WTC11 (cell line): ENCODE measurements around the gene STAC2. TPM values are rescaled to one million over a fixed set of nuclear protein-coding genes. Genes with fewer than 3 reads are reported as not detected.

Source experiments
- ATAC-seq: fragments of 200-7000 bp; cut with Tn5 transposase; 2 replicates; pipeline ENCODE4 v1.10.0; 2021; ENCODE audit warnings: mild to moderate bottlenecking, moderate library complexity
- CTCF ChIA-PET: fragments of 300-600 bp; sonication (Branson Sonifier 250); formaldehyde crosslinking; loops from one replicate; lab custom pipeline; 2021; ENCODE audit warnings: antibody characterized with exemption; lab: Charles Lee
- POLR2A ChIA-PET: fragments of 350-600 bp; sonication (Branson Sonifier 250); formaldehyde crosslinking; loops from one replicate; lab custom pipeline; 2021; ENCODE audit warnings: antibody characterized with exemption; lab: Charles Lee
- DNase-seq: peaks from one replicate; pipeline ENCODE4 v3.0.0; 2021; ENCODE audit warnings: low spot score
- H3K27ac Mint-ChIP-seq: 2 replicates; pipeline ENCODE4 v1.8.0; 2021; ENCODE audit warnings: mixed read lengths
- H3K27me3 Mint-ChIP-seq: 2 replicates; pipeline ENCODE4 v1.8.0; 2021; ENCODE audit warnings: low read depth, mild to moderate bottlenecking, moderate library complexity, mixed read lengths
- H3K36me3 Mint-ChIP-seq: 2 replicates; pipeline ENCODE4 v1.8.0; 2021; ENCODE audit warnings: mixed read lengths
- H3K4me1 Mint-ChIP-seq: 2 replicates; pipeline ENCODE4 v1.8.0; 2022; ENCODE audit warnings: mixed read lengths
- H3K4me3 Mint-ChIP-seq: 2 replicates; pipeline ENCODE4 v1.8.0; 2021; ENCODE audit warnings: mild to moderate bottlenecking, moderate library complexity, mixed read lengths
- H3K9me3 Mint-ChIP-seq: 2 replicates; pipeline ENCODE4 v1.8.0; 2021; ENCODE audit warnings: mixed read lengths
- FOXJ3 ChIP-seq: sonication (generic); formaldehyde crosslinking; IDR thresholded peaks from 2 replicates; pipeline ENCODE4 v1.9.0; 2021; ENCODE audit warnings: missing genetic modification reagents, mild to moderate bottlenecking, borderline replicate concordance
- FOXP1 ChIP-seq: sonication (generic); formaldehyde crosslinking; IDR thresholded peaks from 2 replicates; pipeline ENCODE4 v1.8.0; 2022; ENCODE audit warnings: missing genetic modification reagents, mild to moderate bottlenecking, moderate library complexity, borderline replicate concordance
- NFATC4 ChIP-seq: fragments of 250-450 bp; sonication (Bioruptor Pico); IDR thresholded peaks from 2 replicates; pipeline ENCODE4 v1.9.0; 2021; ENCODE audit warnings: mild to moderate bottlenecking
- NR1H2 ChIP-seq: sonication (generic); formaldehyde crosslinking; IDR thresholded peaks from 2 replicates; pipeline ENCODE4 v1.9.0; 2021; ENCODE audit warnings: mild to moderate bottlenecking, moderate library complexity, missing genetic modification reagents
- NR2C2 ChIP-seq: sonication (generic); formaldehyde crosslinking; IDR thresholded peaks from 2 replicates; pipeline ENCODE4 v1.8.0; 2022; ENCODE audit warnings: mild to moderate bottlenecking, missing genetic modification reagents
- SP1 ChIP-seq: sonication (generic); formaldehyde crosslinking; conservative IDR thresholded peaks from 2 replicates; pipeline ENCODE4 v1.8.1; 2022; ENCODE audit warnings: missing genetic modification reagents
- ZNF121 ChIP-seq: sonication (generic); formaldehyde crosslinking; IDR thresholded peaks from 2 replicates; pipeline ENCODE4 v1.8.0; 2023; ENCODE audit warnings: missing genetic modification reagents
- ZNF263 ChIP-seq: sonication (generic); formaldehyde crosslinking; IDR thresholded peaks from 2 replicates; pipeline ENCODE4 v1.8.1; 2022; ENCODE audit warnings: low read depth, mild to moderate bottlenecking, moderate library complexity, missing genetic modification reagents
- ZNF416 ChIP-seq: fragments of 250-450 bp; sonication (Bioruptor Pico); IDR thresholded peaks from 2 replicates; pipeline ENCODE4 v1.9.0; 2021; ENCODE audit warnings: mild to moderate bottlenecking, inconsistent platforms
- total RNA-seq: library from RNA; stranded (reverse); gene quantifications from 3 replicates; pipeline ENCODE4 v1.2.3, GENCODE V29; 2021
- TF ChIP-seq, protein P1 (sequence below): sonication (generic); formaldehyde crosslinking; IDR thresholded peaks from 2 replicates; pipeline ENCODE4 v1.8.1; 2022; ENCODE audit warnings: low read depth, missing genetic modification reagents, borderline replicate concordance
- TF ChIP-seq, protein P2 (sequence below): fragments of 250-450 bp; sonication (Bioruptor Pico); IDR thresholded peaks from 2 replicates; pipeline ENCODE4 v2.1.2; 2022; ENCODE audit warnings: mild to moderate bottlenecking, moderate library complexity
- TF ChIP-seq, protein P3 (sequence below): sonication (generic); formaldehyde crosslinking; IDR thresholded peaks from 2 replicates; pipeline ENCODE4 v1.8.1; 2023; ENCODE audit warnings: mild to moderate bottlenecking, missing genetic modification reagents, moderate library complexity
- TF ChIP-seq, protein P4 (sequence below): sonication (generic); formaldehyde crosslinking; IDR thresholded peaks from 2 replicates; pipeline ENCODE4 v1.8.1; 2022; ENCODE audit warnings: low read depth, mild to moderate bottlenecking, moderate library complexity, missing genetic modification reagents, borderline replicate concordance
- TF ChIP-seq, protein P5 (sequence below): sonication (generic); formaldehyde crosslinking; IDR thresholded peaks from 2 replicates; pipeline ENCODE4 v1.8.1; 2023; ENCODE audit warnings: mild to moderate bottlenecking, missing genetic modification reagents
- TF ChIP-seq, protein P6 (sequence below): sonication (generic); formaldehyde crosslinking; IDR thresholded peaks from 2 replicates; pipeline ENCODE4 v1.8.0; 2022; ENCODE audit warnings: mild to moderate bottlenecking, missing genetic modification reagents

Gene STAC2
- total RNA-seq, 1 experiment from 2014 or later = 4.2 TPM

DNA sequence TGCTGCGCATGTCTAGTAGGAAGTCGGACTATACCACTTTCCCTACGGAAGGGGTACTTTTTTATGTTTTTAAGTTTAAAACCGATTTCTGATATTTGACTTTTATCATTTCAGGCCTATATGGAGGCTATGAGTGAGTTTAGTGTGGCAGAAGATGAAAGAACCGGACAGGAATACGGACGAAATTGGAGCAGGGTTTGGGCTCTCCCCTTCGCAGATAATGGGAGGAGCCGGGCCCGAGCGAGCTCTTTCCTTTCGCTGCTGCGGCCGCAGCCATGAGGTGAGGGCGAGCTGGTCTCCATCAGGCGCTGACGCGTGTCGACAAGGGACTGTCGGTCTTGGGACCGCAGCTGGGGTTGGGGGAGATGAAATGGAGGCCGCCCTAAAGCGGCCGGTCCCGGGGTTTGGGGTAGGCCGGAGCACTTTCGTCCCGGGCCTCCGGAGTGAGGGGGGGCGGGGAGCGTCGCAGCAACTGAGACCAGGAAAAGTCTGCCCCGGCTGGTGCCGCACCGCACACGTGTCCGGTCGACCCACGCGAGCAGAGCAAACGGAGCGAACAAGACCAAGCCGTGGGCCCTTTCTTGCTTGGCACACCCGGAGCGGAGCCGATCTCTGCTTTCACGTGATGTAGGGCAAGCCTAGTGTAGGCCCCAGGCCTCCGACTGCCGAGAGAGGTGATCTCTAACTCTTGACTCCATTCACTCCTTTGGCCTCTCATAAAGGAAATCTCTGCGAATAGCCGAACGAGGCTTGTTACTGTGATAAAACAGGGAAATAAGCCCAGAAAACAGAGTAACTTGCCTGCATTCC, 25.5 kb downstream of the STAC2 start, which contains the start of gene RPL19 (continued):
- TF ChIP-seq, protein P1, sequence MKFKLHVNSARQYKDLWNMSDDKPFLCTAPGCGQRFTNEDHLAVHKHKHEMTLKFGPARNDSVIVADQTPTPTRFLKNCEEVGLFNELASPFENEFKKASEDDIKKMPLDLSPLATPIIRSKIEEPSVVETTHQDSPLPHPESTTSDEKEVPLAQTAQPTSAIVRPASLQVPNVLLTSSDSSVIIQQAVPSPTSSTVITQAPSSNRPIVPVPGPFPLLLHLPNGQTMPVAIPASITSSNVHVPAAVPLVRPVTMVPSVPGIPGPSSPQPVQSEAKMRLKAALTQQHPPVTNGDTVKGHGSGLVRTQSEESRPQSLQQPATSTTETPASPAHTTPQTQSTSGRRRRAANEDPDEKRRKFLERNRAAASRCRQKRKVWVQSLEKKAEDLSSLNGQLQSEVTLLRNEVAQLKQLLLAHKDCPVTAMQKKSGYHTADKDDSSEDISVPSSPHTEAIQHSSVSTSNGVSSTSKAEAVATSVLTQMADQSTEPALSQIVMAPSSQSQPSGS (CRISPR knock-in tag) = no peak
- TF ChIP-seq ZNF121 (CRISPR knock-in tag) (no peak), FOXJ3 (CRISPR knock-in tag) (no peak), SP1 (CRISPR knock-in tag) (0 out of 2 replicates have a peak, but pooled peaks have one; percentile 41), ZNF416 (CRISPR knock-in tag) (peak; percentile 58; the same call in 1 of the 2 replicates), ZNF263 (CRISPR knock-in tag) (no peak), FOXP1 (CRISPR knock-in tag) (no peak), NFATC4 (no peak), NR2C2 (CRISPR knock-in tag) (no peak)
- TF ChIP-seq, protein P2, sequence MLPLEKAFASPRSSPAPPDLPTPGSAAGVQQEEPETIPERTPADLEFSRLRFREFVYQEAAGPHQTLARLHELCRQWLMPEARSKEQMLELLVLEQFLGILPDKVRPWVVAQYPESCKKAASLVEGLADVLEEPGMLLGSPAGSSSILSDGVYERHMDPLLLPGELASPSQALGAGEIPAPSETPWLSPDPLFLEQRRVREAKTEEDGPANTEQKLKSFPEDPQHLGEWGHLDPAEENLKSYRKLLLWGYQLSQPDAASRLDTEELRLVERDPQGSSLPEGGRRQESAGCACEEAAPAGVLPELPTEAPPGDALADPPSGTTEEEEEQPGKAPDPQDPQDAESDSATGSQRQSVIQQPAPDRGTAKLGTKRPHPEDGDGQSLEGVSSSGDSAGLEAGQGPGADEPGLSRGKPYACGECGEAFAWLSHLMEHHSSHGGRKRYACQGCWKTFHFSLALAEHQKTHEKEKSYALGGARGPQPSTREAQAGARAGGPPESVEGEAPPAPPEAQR (CRISPR knock-in tag) = no peak
- TF ChIP-seq, protein P3, sequence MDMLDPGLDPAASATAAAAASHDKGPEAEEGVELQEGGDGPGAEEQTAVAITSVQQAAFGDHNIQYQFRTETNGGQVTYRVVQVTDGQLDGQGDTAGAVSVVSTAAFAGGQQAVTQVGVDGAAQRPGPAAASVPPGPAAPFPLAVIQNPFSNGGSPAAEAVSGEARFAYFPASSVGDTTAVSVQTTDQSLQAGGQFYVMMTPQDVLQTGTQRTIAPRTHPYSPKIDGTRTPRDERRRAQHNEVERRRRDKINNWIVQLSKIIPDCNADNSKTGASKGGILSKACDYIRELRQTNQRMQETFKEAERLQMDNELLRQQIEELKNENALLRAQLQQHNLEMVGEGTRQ (CRISPR knock-in tag) = no peak
- TF ChIP-seq, protein P4, sequence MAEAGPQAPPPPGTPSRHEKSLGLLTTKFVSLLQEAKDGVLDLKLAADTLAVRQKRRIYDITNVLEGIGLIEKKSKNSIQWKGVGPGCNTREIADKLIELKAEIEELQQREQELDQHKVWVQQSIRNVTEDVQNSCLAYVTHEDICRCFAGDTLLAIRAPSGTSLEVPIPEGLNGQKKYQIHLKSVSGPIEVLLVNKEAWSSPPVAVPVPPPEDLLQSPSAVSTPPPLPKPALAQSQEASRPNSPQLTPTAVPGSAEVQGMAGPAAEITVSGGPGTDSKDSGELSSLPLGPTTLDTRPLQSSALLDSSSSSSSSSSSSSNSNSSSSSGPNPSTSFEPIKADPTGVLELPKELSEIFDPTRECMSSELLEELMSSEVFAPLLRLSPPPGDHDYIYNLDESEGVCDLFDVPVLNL = 0 out of 2 replicates have a peak, but pooled peaks have one; percentile 44
- TF ChIP-seq, protein P5, sequence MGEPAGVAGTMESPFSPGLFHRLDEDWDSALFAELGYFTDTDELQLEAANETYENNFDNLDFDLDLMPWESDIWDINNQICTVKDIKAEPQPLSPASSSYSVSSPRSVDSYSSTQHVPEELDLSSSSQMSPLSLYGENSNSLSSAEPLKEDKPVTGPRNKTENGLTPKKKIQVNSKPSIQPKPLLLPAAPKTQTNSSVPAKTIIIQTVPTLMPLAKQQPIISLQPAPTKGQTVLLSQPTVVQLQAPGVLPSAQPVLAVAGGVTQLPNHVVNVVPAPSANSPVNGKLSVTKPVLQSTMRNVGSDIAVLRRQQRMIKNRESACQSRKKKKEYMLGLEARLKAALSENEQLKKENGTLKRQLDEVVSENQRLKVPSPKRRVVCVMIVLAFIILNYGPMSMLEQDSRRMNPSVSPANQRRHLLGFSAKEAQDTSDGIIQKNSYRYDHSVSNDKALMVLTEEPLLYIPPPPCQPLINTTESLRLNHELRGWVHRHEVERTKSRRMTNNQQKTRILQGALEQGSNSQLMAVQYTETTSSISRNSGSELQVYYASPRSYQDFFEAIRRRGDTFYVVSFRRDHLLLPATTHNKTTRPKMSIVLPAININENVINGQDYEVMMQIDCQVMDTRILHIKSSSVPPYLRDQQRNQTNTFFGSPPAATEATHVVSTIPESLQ = no peak
- TF ChIP-seq, all 79 proteins: peak for 18

DNA sequence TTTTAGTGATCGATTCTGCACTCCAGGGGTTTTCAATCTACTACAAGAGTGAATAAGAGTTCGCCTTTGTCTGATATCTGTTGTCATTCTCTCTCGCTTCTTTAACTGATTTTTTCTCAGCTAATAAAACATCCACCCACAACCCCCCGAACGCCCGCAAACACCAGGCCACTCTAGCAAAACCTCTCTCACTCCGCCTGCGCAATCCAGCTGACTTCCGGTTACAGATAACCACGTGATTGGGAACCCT, 26.0 kb downstream of the STAC2 start:
- DNase-seq (peak; percentile 83), ATAC-seq (peak; percentile 25)
- H3K4me1 Mint-ChIP-seq = peaks cover 48% of the 10 kb centered on the region
- CTCF ChIA-PET = interaction anchor here (0.5 to 2.2 kb wide), 15 partner anchors 12 to 774 kb away, joined by 3 to 25 read pairs (median 8); partner anchors contain the start of gene STAC2
- peak overlapping the region; percentile 98 for H3K4me3 Mint-ChIP-seq
- no peaks in the 10 kb centered on the region for H3K9me3 Mint-ChIP-seq
- TF ChIP-seq, protein P3 (CRISPR knock-in tag) = peak; percentile 93
- TF ChIP-seq, protein P6, sequence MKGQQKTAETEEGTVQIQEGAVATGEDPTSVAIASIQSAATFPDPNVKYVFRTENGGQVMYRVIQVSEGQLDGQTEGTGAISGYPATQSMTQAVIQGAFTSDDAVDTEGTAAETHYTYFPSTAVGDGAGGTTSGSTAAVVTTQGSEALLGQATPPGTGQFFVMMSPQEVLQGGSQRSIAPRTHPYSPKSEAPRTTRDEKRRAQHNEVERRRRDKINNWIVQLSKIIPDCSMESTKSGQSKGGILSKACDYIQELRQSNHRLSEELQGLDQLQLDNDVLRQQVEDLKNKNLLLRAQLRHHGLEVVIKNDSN (CRISPR knock-in tag) = peak; percentile 93
- no peak for TF ChIP-seq NR1H2
- H3K27me3 Mint-ChIP-seq = no peaks in the 10 kb centered on the region; the same call in 1 of the 2 replicates
- peaks cover 45% of the 10 kb centered on the region for H3K36me3 Mint-ChIP-seq
- H3K27ac Mint-ChIP-seq = peak overlapping the region; percentile 100
- POLR2A ChIA-PET = interaction anchor here (0.6 to 1.3 kb wide), 12 partner anchors 9 to 614 kb away, joined by 3 to 16 read pairs (median 4); partner anchors contain the start of gene STAC2
